Measurements from ENCODE around the gene TAF11L12.
"Not testable (repeated sequence)": the region's sequence is repeated elsewhere in the genome, so short reads cannot be mapped to it uniquely, and the experiment has no call there.

TAF11L12 gene

GRCh38 chr5:17610092-17610491, at the start of gene TAF11L12:
Gene TAF11L12 (plus strand): TSS chr5:17610392.
- not testable (repeated sequence) for DNase-seq

GRCh38 chr5:17585658-17586057, 24.5 kb upstream of the TAF11L12 start, which contains the start of gene TAF11L7:
Gene TAF11L7 (minus strand): TSS chr5:17585758.
- not testable (repeated sequence) for DNase-seq

GRCh38 chr5:17590860-17591259, 19.3 kb upstream of the TAF11L12 start, which contains the start of gene TAF11L8:
Gene TAF11L8 (minus strand): TSS chr5:17590960.
- not testable (repeated sequence) for DNase-seq

GRCh38 chr5:17594255-17594654, 15.9 kb upstream of the TAF11L12 start, which contains the start of gene TAF11L9:
Gene TAF11L9 (minus strand): TSS chr5:17594394.
- DNase-seq: not testable (repeated sequence)

- DNase-seq: not testable (repeated sequence)
Observed at GRCh38 chr5:17597728-17598127, 12.5 kb upstream of the TAF11L12 start, which contains the start of gene TAF11L10. Gene TAF11L10 (minus strand): TSS chr5:17597828.

GRCh38 chr5:17603880-17604279, 6.3 kb upstream of the TAF11L12 start, which contains the start of gene TAF11L11:
Gene TAF11L11 (plus strand): TSS chr5:17604183.
- DNase-seq: not testable (repeated sequence)

GRCh38 chr5:17604951-17605350, 5.2 kb upstream of the TAF11L12 start:
- no peak for DNase-seq

GRCh38 chr5:17607461-17607860, 2.7 kb upstream of the TAF11L12 start:
- not testable (repeated sequence) for DNase-seq

GRCh38 chr5:17614872-17615605, 4.8 kb downstream of the TAF11L12 start:
- no peak for DNase-seq

- DNase-seq: no peak
Observed at GRCh38 chr5:17619354-17619753, 9.2 kb downstream of the TAF11L12 start.

GRCh38 chr5:17620627-17621026, 10.4 kb downstream of the TAF11L12 start:
- no peak for DNase-seq

GRCh38 chr5:17625686-17626085, 15.5 kb downstream of the TAF11L12 start:
- DNase-seq: no peak

- not testable (repeated sequence) for DNase-seq
Observed at GRCh38 chr5:17631788-17632187, 21.6 kb downstream of the TAF11L12 start, which contains the start of gene TAF11L13. Gene TAF11L13 (plus strand): TSS chr5:17632088.

GRCh38 chr5:17634160-17634559, 24.0 kb downstream of the TAF11L12 start, which contains the start of gene TAF11L14:
Gene TAF11L14 (plus strand): TSS chr5:17634460.
- DNase-seq: no peak

GRCh38 chr5:17649232-17649631, 39.0 kb downstream of the TAF11L12 start:
- not testable (repeated sequence) for DNase-seq

GRCh38 chr5:17655201-17655759, 45.1 kb downstream of the TAF11L12 start:
- not testable (repeated sequence) for DNase-seq

GRCh38 chr5:17655921-17656320, 45.7 kb downstream of the TAF11L12 start:
- DNase-seq: no peak

Data from NCI-H2227 treated with DMSO at 0.1 percent for 48 hours (cell line).